GM19193 (cell line): ENCODE data around the gene CXCR6.

Experiments
- POLR2A ChIP-seq: IDR thresholded peaks from 4 replicates; pipeline ENCODE4 v1.6.1; 2011; ENCODE audit not compliant: insufficient read depth, insufficient read length; ENCODE audit errors: extremely low read depth

CXCR6 gene

GRCh38 chr3:45950131-45950530 lies 6.9 kb downstream of the CXCR6 start:
- TF ChIP-seq POLR2A, result no peak

GRCh38 chr3:45950686-45951600 lies 7.7 kb downstream of the CXCR6 start:
- no peak for TF ChIP-seq POLR2A

- no peak for TF ChIP-seq POLR2A
These were observed 8.7 kb downstream of the CXCR6 start for GRCh38 chr3:45951946-45952345.

GRCh38 chr3:45952456-45952855 lies 9.2 kb downstream of the CXCR6 start:
- no peak for TF ChIP-seq POLR2A

GRCh38 chr3:45953536-45953935 lies 10.3 kb downstream of the CXCR6 start:
- TF ChIP-seq POLR2A, result no peak

- TF ChIP-seq POLR2A, result no peak
These were observed 11.0 kb downstream of the CXCR6 start for GRCh38 chr3:45954306-45954705.

GRCh38 chr3:45955017-45955647 lies 11.9 kb downstream of the CXCR6 start:
- no peak for TF ChIP-seq POLR2A

GRCh38 chr3:45955706-45956105 lies 12.4 kb downstream of the CXCR6 start:
- no peak for TF ChIP-seq POLR2A

- no peak for TF ChIP-seq POLR2A
These were observed 14.3 kb downstream of the CXCR6 start for GRCh38 chr3:45957586-45957985.

GRCh38 chr3:45958321-45958791 lies 15.1 kb downstream of the CXCR6 start:
- no peak for TF ChIP-seq POLR2A

GRCh38 chr3:45959201-45959600 lies 15.9 kb downstream of the CXCR6 start:
- no peak for TF ChIP-seq POLR2A

- TF ChIP-seq POLR2A, result no peak
These were observed 17.0 kb downstream of the CXCR6 start for GRCh38 chr3:45960289-45960688.

- no peak for TF ChIP-seq POLR2A
These were observed 18.8 kb downstream of the CXCR6 start for GRCh38 chr3:45962033-45962432.

GRCh38 chr3:45964139-45964538 lies 20.9 kb downstream of the CXCR6 start:
- TF ChIP-seq POLR2A, result no peak

GRCh38 chr3:45965253-45965652 lies 22.0 kb downstream of the CXCR6 start:
- no peak for TF ChIP-seq POLR2A

GRCh38 chr3:45965653-45966052 lies 22.4 kb downstream of the CXCR6 start:
- TF ChIP-seq POLR2A, result no peak
